CD14-positive monocyte (primary cell): Measurements from ENCODE around the gene STKLD1. TPM values are rescaled to one million over a fixed set of nuclear protein-coding genes. Genes with fewer than 3 reads are reported as not detected.

Source experiments
- DNase-seq, 3 donors: peaks; one replicate each; pipeline ENCODE4 v3.0.0-alpha.2; 2011 to 2022
- H2AFZ ChIP-seq: 2 replicates; pipeline ENCODE4 v1.6.0; 2012; ENCODE audit warnings: mild to moderate bottlenecking, low read depth, low read length, inconsistent platforms; ENCODE audit not compliant: insufficient read depth, poor library complexity, severe bottlenecking
- H3K27ac ChIP-seq, 2 donors: 1 replicate in 1 of 2; 2 replicates in 1 of 2; pipeline ENCODE4 v1.5.1; 2012 to 2013; ENCODE audit warnings: low read length in 2 of 2, control low read depth in 1 of 2, inconsistent platforms in 1 of 2, low read depth in 1 of 2, mild to moderate bottlenecking in 1 of 2
- H3K27me3 ChIP-seq, 2 donors: one replicate each; pipeline versions ENCODE4 v1.6.0 to v1.6.1; 2011 to 2013; ENCODE audit warnings: low read length in 2 of 2; ENCODE audit not compliant: control insufficient read depth in 2 of 2, insufficient read depth in 2 of 2
- H3K36me3 ChIP-seq, 2 donors: replicated peaks in 1 of 2; 1 replicate in 1 of 2; 2 replicates in 1 of 2; pipeline versions ENCODE4 v1.5.1 to v1.6.1; 2012 to 2013; ENCODE audit warnings: low read length in 2 of 2, control low read depth in 1 of 2, inconsistent platforms in 1 of 2, mild to moderate bottlenecking in 1 of 2; ENCODE audit not compliant: insufficient read depth in 2 of 2, control insufficient read depth in 1 of 2
- H3K4me1 ChIP-seq, 2 donors: 1 replicate in 1 of 2; 2 replicates in 1 of 2; pipeline versions ENCODE4 v1.5.1 to v1.6.1; 2012 to 2013; ENCODE audit warnings: low read length in 2 of 2, control low read depth in 1 of 2, inconsistent platforms in 1 of 2, mild to moderate bottlenecking in 1 of 2, moderate library complexity in 1 of 2; ENCODE audit not compliant: insufficient read depth in 2 of 2, control insufficient read depth in 1 of 2
- H3K4me2 ChIP-seq: replicated peaks from 2 replicates; pipeline ENCODE3; 2012; ENCODE audit warnings: low read length, moderate library complexity, mild to moderate bottlenecking; ENCODE audit not compliant: poor library complexity, severe bottlenecking; ENCODE audit errors: extremely low read depth
- H3K4me3 ChIP-seq, 3 experiments: fragments of 200-600 bp in 1 of 3; sonication (generic) in 1 of 3; replicated peaks in 1 of 3; 1 replicate in 2 of 3; 2 replicates in 1 of 3; pipeline ENCODE4 v1.5.1; 2011 to 2013; ENCODE audit warnings: low read length in 3 of 3, mild to moderate bottlenecking in 3 of 3, control low read depth in 2 of 3, low read depth in 2 of 3, inconsistent platforms in 1 of 3, moderate library complexity in 1 of 3
- H3K79me2 ChIP-seq: 2 replicates; pipeline ENCODE4 v1.6.0; 2012; ENCODE audit warnings: mild to moderate bottlenecking, control low read depth, inconsistent platforms, low read length, moderate library complexity; ENCODE audit not compliant: insufficient read depth
- H3K9ac ChIP-seq: 2 replicates; pipeline ENCODE4 v1.6.0; 2017; ENCODE audit warnings: low read length, mild to moderate bottlenecking; ENCODE audit not compliant: insufficient read depth, poor library complexity, severe bottlenecking
- H3K9me3 ChIP-seq, 2 donors: replicated peaks in 1 of 2; 1 replicate in 1 of 2; 2 replicates in 1 of 2; pipeline versions ENCODE4 v1.5.1 to v1.6.1; 2012 to 2013; ENCODE audit warnings: low read length in 2 of 2, control low read depth in 1 of 2; ENCODE audit not compliant: control insufficient read depth in 1 of 2, insufficient read depth in 1 of 2
- H4K20me1 ChIP-seq: 2 replicates; pipeline ENCODE4 v1.6.0; 2012; ENCODE audit warnings: mild to moderate bottlenecking, low read length, control low read depth, moderate library complexity; ENCODE audit not compliant: insufficient read depth
- H3K27ac Mint-ChIP-seq, 7 donors: one replicate each; pipeline ENCODE4 v1.8.0; 2020; ENCODE audit warnings: mild to moderate bottlenecking in 7 of 7, mixed read lengths in 7 of 7, moderate library complexity in 6 of 7, inconsistent platforms in 2 of 7
- H3K27me3 Mint-ChIP-seq, 3 donors: one replicate each; pipeline ENCODE4 v1.8.0; 2021 to 2022; ENCODE audit warnings: low read depth in 3 of 3, mild to moderate bottlenecking in 3 of 3, mixed read lengths in 3 of 3, moderate library complexity in 3 of 3, inconsistent platforms in 1 of 3
- H3K36me3 Mint-ChIP-seq, 2 donors: one replicate each; pipeline ENCODE4 v1.8.0; 2020; ENCODE audit warnings: mixed read lengths in 2 of 2, inconsistent platforms in 1 of 2, mild to moderate bottlenecking in 1 of 2
- H3K4me1 Mint-ChIP-seq: one replicate; pipeline ENCODE4 v1.8.0; 2020; ENCODE audit warnings: mild to moderate bottlenecking, mixed read lengths
- H3K4me3 Mint-ChIP-seq, 2 donors: one replicate each; pipeline ENCODE4 v1.8.0; 2020; ENCODE audit warnings: mild to moderate bottlenecking in 2 of 2, mixed read lengths in 2 of 2, moderate library complexity in 1 of 2
- H3K9me3 Mint-ChIP-seq, 7 donors: one replicate each; pipeline ENCODE4 v1.8.0; 2020 to 2022; ENCODE audit warnings: mixed read lengths in 7 of 7, mild to moderate bottlenecking in 6 of 7, moderate library complexity in 6 of 7, inconsistent platforms in 2 of 7
- CTCF ChIP-seq: fragments of 200-600 bp; IDR thresholded peaks from one replicate; pipeline ENCODE4 v1.8.0; 2022; ENCODE audit warnings: antibody characterized with exemption, mild to moderate bottlenecking
- WGBS: methylation state at CpG from one replicate; pipeline ENCODE4 v1.1.5; 2013; ENCODE audit warnings: missing lambda C conversion rate; ENCODE audit not compliant: insufficient coverage; 5-methylcytosine and 5-hydroxymethylcytosine counted together
- intact Hi-C, 2 donors: fragments of 100-400 bp; cut with micrococcal nuclease; formaldehyde crosslinking; loops; one replicate each; pipeline versions ENCODE4 v1.15.0 to v1.15.1; 2023
- polyA plus RNA-seq, 3 donors: library from polyadenylated mRNA; depleted of rRNA in 1 of 3; unstranded in 2 of 3; stranded (reverse) in 1 of 3; fragments of 300-500 nt in 2 of 3; fragments of >200 nt in 1 of 3; fragmentation: Illumina TruSeq in 2 of 3; gene quantifications; 1 replicate in 2 of 3; 2 replicates in 1 of 3; pipeline ENCODE4 v1.2.3, GENCODE V29; 2012 to 2021

STKLD1 gene
- polyA plus RNA-seq, 3 donors = 0.27 TPM; not detected in 2

DNA sequence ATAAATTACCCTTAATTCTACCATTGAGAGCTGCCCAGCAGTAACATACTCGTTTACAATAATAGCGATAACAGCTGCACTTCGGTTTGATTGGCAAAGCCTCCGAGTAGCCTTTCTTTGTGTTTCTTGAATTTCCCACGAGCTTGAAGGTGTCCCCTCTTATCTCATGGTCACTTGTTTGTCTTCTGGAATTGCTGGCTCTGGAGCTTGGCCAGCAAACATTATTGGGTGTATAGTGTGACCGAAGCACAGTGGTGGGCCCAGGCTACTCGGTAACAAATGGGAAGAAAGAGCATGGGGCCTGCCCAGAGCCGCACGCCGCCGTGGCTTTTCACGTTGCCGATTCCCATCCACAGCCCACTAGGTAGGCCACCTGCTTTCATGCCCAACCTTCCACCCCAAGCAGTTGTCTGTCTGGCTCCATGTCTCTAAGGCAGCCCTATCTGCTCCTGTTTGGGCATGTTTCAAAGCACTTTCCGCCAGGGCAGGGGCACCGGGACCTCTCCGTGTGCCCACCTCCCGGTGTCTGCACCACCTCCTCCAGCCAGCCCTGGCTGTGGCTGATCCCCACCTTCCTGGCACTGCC, 8.7 kb downstream of the STKLD1 start:
- no peak overlapping the region for H2AFZ ChIP-seq
- H3K9me3 ChIP-seq = no peaks in the 10 kb centered on the region
- TF ChIP-seq CTCF = no peak
- no peak overlapping the region for H3K4me2 ChIP-seq
- no peak overlapping the region for H3K9ac ChIP-seq
- H3K27ac ChIP-seq = no peak overlapping the region
- no peak overlapping the region for H3K4me3 ChIP-seq
- H3K27me3 Mint-ChIP-seq = peaks cover 2 to 6% (median 3%) of the 10 kb centered on the region in 3 donors
- H3K9me3 Mint-ChIP-seq = no peaks in the 10 kb centered on the region
- no peak overlapping the region for H3K27ac Mint-ChIP-seq
- no peaks in the 10 kb centered on the region for H3K36me3 Mint-ChIP-seq
- H3K4me1 Mint-ChIP-seq = no peaks in the 10 kb centered on the region
- H4K20me1 ChIP-seq = no peaks in the 10 kb centered on the region
- no peaks in the 10 kb centered on the region for H3K36me3 ChIP-seq
- WGBS = 93% methylated on average over 15 of the region's 17 CpGs
- no peak for DNase-seq
- H3K27me3 ChIP-seq = no peaks in the 10 kb centered on the region
- intact Hi-C loops = no loop called here
- no peaks in the 10 kb centered on the region for H3K4me1 ChIP-seq
- H3K4me3 Mint-ChIP-seq = no peak overlapping the region
- no peaks in the 10 kb centered on the region for H3K79me2 ChIP-seq

DNA sequence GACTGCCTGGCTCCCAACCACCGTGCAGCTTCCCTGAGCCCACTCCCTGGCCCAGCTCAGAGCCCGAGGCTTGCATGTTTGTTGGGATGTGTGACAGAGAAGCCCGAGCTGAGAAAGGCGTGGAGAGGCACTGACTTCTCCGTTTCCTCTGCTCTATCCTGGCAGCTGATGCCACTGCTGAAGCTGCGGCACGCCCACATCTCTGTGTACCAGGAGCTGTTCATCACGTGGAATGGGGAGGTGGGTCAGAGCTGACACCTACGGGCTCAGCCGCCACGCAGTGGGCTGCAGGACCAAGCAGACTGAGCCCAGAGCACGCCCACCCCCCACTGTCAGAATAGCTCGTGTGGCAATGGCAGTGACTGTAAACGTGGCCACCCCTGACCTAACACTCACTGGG, 9.3 kb downstream of the STKLD1 start:
- intact Hi-C loops = no loop called here

More for the DNA sequence above, 9.3 kb downstream of the STKLD1 start:
- Histone ChIP-seq H3K27me3 (no peaks in the 10 kb centered on the region), H3K4me1 (no peaks in the 10 kb centered on the region), H3K4me3 (no peak overlapping the region), H3K27ac (no peak overlapping the region), H2AFZ (no peak overlapping the region), H3K9me3 (no peaks in the 10 kb centered on the region), H3K79me2 (no peaks in the 10 kb centered on the region), H3K9ac (no peak overlapping the region), H4K20me1 (no peaks in the 10 kb centered on the region), H3K4me2 (no peak overlapping the region), H3K36me3 (no peaks in the 10 kb centered on the region)
- no peak overlapping the region for H3K27ac Mint-ChIP-seq
- no peak overlapping the region for H3K4me3 Mint-ChIP-seq
- peaks cover 2 to 6% (median 3%) of the 10 kb centered on the region in 3 donors for H3K27me3 Mint-ChIP-seq
- DNase-seq = no peak
- 96% methylated on average over 10 of the region's 14 CpGs for WGBS
- H3K9me3 Mint-ChIP-seq = no peaks in the 10 kb centered on the region
- no peaks in the 10 kb centered on the region for H3K4me1 Mint-ChIP-seq
- H3K36me3 Mint-ChIP-seq = no peaks in the 10 kb centered on the region
- TF ChIP-seq CTCF = no peak
